ENCODE data around the gene TMEM234.
"Not testable (repeated sequence)": the region's sequence is repeated elsewhere in the genome, so short reads cannot be mapped to it uniquely, and the experiment has no call there.

TMEM234 gene

GRCh38 chr1:32221980-32222755 lies at the start of gene TMEM234, which contains the start of gene EIF3I:
TSS of gene TMEM234 (minus strand) at chr1:32222353. CDS start at chr1:32222322, 31 bp downstream.
TSS of gene EIF3I (plus strand) at chr1:32222407. CDS start at chr1:32222442, 35 bp downstream.
- DNase-seq, result peak; percentile 97

GRCh38 chr1:32269744-32270143 lies 47.6 kb upstream of the TMEM234 start:
- DNase-seq, result no peak

GRCh38 chr1:32266921-32267591 lies 44.9 kb upstream of the TMEM234 start:
- no peak for DNase-seq

GRCh38 chr1:32265846-32266245 lies 43.7 kb upstream of the TMEM234 start:
- DNase-seq, result no peak

- no peak for DNase-seq
These were observed 41.6 kb upstream of the TMEM234 start for GRCh38 chr1:32263744-32264143.

- not testable (repeated sequence) for DNase-seq
These were observed 41.1 kb upstream of the TMEM234 start for GRCh38 chr1:32263236-32263593.

GRCh38 chr1:32257227-32257508 lies 35.0 kb upstream of the TMEM234 start:
- DNase-seq, result no peak

GRCh38 chr1:32256473-32257226 lies 34.5 kb upstream of the TMEM234 start:
- no peak for DNase-seq

- no peak for DNase-seq
These were observed 33.2 kb upstream of the TMEM234 start for GRCh38 chr1:32255072-32256071.

GRCh38 chr1:32250893-32251716 lies 29.0 kb upstream of the TMEM234 start, which contains the start of gene LCK:
TSS of gene LCK (plus strand) at chr1:32251265. CDS start at chr1:32274330, 23,065 bp downstream.
- no peak for DNase-seq

- peak; percentile 25 for DNase-seq
These were observed 27.8 kb upstream of the TMEM234 start for GRCh38 chr1:32249831-32250525.

- peak; percentile 81 for DNase-seq
These were observed 26.1 kb upstream of the TMEM234 start for GRCh38 chr1:32247983-32248889.

GRCh38 chr1:32247452-32247851 lies 25.3 kb upstream of the TMEM234 start:
- no peak for DNase-seq

- no peak for DNase-seq
These were observed 24.7 kb upstream of the TMEM234 start, which contains the start of gene FAM167B for GRCh38 chr1:32246888-32247273. TSS of gene FAM167B (plus strand) at chr1:32247222. CDS start at chr1:32247422, 200 bp downstream.

- DNase-seq, result no peak
These were observed 20.2 kb upstream of the TMEM234 start for GRCh38 chr1:32242341-32242851.

GRCh38 chr1:32241001-32241763 lies 19.0 kb upstream of the TMEM234 start:
- DNase-seq, result peak; percentile 42

- DNase-seq, result peak; percentile 55
These were observed 18.2 kb upstream of the TMEM234 start for GRCh38 chr1:32240140-32240951.

GRCh38 chr1:32239790-32240139 lies 17.6 kb upstream of the TMEM234 start:
- DNase-seq, result no peak

All from hematopoietic multipotent progenitor cell treated with erythropoietin and hydrocortisone succinate and interleukin-3 and kit ligand, for 6 days (in vitro differentiated cells).